GM19455 (cell line): ENCODE measurements around the gene GNB1L.
"Not testable (repeated sequence)": the region's sequence is repeated elsewhere in the genome, so short reads cannot be mapped to it uniquely, and the experiment has no call there.

Experiments used
- ATAC-seq: cut with Tn5 transposase; IDR thresholded peaks from one replicate; pipeline ENCODE4 v1.9.1; 2021; ENCODE audit not compliant: unreplicated experiment

GNB1L gene

DNA sequence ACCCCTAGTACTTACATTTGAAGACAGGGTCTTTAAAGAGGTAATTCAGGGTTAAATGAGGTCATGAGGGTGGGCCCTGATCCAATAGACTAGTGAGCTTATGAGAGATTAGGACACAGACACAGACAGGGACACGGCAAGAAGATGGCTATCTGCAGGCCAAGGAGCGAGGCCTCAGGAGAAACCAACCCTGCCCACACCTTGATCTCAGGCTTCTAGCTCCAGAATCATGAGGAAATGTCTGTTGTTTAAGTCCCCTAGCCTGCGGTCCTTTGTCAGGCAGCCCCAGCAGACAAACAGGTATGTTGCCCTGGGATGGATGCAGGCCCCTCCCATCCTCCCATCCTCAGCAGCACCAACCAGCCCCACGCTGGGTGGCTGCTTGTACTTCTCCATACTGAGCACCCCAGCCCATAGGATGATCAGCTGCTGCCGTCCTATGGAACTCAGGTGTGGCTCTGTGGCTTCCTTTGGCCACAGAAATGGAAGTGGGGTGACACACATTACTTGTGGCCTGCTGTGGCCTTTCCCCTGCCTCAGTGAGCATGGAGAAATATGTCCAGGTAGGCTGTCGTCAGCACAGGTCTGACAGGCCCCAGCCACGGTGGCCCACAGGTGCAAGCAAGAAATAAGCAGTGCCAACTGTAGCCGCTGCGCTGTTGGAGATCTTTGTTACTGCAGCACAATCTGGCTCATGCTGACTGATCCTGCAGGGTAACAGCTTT lies 7.9 kb downstream of the GNB1L start:
- no peak for ATAC-seq

DNA sequence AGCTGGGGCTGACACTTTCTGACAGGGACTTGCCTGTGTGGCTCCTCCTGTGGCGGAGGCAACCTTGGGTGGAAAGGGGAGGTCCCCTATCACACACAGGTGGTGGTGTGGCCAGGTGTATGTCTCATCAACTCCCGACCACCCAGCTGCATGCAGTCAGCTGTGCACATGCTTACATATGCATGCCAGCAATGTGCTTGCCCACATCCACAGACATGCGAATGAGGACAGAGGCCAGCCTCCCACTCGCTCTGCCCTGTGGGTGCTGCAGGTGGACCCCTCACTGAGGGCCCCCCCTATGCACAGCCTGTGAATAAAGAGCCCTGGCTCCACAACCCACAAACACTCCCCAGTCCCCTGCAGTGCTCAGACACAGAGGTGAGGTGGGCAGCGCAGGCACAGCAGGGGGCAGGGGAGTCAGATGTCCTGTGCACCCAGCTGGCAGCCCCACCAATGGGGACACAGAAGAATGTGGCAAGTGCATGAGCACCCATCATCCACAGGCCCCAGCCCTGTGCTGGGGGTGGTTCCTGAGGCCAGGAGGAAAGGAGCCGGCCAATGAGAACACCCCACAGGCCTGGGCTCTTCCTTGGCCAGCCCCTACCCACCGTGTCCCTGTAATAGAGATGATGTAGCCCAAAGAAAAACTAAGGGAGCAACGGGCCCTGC lies 9.5 kb downstream of the GNB1L start:
- no peak for ATAC-seq

DNA sequence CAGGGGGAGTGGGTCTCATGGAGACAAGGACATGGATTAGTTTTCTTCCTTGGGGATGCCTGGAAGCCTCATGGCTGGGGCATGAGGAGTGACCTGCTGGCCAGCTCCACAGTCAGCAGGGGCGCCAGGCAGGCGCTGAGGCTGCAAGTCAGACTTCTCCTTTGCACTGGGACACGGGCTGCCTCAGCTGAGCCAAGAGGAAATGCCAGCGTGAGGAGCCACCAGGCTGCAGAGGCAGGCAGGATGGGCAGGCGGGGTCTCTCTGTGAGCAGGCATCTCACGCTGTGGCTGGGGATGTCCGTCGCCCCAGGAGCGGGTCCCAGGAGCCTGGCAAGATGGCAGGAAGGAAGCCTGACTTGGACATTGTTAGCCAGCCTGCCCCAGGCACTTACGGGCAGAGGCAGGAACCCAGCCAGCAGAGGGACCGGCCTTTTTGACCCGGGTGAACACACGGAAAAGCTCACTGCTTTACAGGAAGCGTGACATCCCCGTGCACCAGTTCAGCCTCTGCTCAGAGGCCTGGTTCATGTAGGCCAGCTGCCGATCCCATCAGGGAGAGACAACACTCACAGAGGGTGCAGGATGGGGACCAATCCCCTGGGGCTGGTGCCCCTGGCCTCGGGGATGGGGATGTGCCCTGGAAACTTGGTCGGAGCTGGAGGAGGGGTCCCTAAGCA lies 10.2 kb downstream of the GNB1L start:
- no peak for ATAC-seq

DNA sequence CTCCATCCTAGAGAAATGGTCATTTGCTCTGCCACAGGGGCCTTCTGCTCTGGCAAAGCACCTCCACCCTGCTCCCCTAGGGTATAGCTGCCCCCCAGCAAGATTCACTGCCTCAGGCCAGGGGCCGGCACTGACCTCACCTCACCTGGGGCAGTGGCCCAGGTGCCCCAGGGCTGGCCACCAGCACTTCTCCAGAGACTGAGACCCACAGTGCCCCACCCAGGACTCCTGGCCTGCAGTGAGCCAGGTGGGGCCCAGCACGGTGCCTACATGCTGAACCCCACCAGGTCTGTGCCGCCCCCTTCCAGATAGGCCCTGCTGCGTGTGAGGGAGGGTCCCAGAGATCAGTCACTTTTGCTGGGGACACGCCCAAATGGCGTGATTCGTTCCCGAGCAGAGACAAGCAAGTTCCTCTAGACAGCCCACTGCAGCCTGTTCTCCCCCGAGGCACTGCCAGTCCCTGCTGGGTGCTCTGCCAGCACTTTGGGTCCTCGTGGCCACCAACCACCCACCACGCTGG lies 10.8 kb downstream of the GNB1L start:
- no peak for ATAC-seq

DNA sequence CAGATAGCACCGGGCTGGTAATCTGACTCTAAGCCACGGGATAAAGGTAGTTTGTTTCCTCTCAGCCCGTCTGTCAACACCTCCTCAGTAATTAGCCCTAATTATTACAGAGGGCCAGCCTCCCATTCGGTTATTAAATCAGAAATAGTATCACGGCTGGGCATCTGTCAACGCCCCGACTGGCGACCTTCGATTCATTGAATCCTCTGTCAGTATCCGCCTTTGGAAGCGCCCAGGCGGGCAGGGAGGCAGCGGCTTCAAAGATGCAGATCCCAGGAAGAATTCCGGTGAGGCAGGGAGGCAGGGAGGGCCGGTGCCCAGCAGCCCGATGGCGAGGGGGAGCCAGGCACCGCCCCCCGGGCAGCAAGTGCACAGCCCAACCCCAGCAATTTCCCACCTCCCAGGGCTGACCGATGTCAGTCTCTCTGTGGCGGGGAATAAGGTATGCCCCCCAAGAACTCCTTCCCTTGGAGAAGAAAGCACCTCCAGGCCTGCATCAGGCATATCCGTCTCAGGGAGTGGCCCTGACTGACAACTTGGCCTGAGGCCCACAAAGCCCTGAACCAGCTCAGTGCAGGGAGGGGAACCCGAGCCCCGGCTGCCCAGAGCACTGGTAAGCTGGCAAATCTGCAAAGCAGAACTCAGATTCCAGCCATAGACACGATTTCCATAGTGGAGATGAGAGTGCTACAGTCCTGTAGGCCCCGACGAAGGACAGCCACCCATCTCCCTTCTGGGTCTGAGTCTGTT lies 11.4 kb downstream of the GNB1L start:
- ATAC-seq = no peak

DNA sequence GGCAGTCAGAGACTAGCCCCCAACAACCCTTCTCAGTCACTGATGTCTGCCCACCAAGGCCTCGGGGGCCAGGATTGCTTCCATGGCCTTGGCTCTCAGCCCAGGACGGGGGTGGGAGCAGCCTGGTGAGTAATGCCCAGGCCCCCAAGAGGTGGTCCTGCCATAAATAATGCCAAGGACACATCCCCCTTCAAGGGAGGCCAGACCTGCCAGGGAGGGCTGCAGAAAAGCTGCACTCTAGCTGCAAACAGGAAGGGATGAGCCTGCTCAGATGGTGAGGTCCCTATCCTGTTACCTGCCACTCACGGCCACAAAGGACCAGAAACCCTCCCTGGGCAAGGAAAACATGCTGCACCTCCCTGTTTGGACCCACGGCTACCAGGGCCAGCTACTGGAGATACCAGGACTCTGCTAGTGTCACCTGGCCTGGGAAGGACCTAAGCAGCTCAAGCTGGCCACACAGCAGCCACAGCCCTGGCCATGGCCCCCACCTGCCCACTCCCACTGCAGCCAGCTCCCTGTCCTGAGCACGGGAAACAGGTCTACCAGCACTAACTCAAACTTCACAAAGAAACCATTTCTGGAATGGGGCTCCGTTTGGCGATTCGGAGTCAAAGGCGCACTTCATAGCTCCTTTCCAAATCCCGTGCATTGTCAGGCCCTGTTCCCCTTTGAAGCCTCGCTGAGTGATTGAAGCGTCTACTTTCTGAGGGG lies 12.1 kb downstream of the GNB1L start:
- no peak for ATAC-seq

DNA sequence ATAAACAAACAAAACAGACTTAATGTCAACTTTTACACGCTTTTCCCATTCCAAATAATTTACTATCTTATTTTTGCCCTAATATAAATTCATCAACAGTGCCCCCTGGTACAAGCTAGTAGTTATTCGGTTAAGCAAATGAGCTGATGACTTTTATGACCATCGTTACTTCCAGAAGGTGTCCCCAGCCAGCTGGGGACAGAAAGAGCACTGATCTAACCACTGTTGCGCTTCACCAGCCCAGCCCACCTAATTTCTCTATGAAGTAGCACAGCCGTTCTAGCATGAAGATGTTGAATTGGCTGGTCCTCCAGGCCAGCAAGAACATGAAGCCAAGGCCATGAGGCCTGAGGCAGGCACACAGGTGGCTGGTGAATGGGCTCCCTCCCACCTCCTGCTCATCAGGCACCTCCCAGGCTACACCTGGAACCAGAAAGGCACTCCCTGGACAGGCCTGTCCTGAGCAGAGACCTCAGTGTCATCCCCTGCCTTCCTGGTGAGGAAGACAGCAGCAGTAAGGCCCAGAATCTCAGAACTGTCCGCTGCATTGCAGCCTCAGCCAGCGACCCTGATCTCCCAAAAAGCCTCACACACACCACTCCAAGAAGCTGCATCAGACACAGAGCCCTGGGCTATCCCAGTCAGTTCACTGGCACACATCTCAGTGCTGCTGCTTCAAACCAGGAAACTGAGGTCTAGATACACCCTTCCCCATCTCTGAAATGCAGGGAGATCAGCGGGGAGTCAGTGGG lies 12.9 kb downstream of the GNB1L start:
- no peak for ATAC-seq

DNA sequence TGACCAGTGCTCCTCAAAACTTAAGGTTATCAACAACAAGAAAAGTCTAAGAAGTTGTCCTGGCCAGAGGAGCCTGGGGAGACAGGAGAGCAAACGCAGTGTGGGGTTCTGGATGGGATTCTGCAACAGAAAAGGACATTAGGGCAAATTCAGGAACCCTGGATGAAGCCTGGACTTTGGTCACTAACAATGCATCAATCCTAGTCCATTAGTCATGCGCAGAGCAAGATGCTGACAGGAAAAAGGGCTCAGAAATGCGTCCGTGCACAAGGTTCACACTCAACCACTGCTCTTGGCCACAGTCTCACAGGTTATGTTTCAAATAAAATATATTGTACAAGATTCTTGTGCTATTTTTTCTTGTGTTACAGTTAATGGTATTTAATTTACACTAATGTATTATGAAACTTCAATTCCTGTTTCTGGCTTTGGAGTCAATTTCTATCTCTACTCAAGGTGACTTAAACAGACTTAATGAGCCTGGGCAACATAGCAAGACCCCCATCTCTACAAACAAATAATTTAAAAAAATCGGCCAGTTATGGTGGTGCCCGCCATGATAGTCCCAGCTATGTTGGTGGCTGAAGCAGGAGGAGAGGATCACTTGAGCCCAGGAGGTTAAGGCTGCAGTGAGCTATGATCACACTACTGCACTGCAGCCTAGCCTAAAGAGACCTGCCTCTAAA lies 13.6 kb downstream of the GNB1L start:
- no peak for ATAC-seq

DNA sequence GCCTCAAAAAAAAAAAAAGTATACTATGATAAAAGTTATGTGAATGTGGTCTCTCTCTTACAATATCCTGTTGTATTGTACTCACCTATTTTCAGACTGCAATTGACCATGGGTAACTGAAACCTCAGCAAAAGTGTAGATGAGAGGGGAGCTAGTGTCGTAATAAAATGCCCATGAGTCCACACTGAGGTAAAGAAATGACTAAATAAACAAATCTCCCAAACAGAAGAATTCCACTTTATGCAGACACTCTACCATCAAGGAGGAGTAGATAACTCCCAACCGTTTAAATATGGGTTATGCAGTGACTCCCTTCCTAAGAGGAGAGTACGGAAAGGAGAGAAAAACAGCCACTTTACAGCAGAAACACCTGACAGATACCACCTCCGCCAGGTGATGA lies 14.6 kb downstream of the GNB1L start:
- ATAC-seq = no peak

DNA sequence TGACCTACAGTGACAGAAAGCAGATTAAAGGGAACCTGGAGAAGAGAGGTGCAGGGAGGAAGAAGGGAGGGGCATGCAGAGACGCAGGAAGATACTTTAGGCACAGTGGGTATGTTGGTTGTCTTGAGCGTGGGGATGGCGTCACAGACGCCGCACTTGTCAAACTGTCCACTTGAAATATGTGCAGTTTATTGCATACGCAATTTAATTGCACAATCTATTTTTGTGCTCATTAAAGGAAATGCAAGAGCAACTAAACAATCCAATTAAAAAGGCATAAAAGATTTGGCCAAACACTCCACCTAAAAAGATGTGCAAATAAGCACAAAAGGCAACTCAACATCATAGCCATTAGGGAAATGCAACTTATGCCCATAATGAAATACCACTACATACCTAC lies 16.8 kb downstream of the GNB1L start:
- ATAC-seq = no peak

DNA sequence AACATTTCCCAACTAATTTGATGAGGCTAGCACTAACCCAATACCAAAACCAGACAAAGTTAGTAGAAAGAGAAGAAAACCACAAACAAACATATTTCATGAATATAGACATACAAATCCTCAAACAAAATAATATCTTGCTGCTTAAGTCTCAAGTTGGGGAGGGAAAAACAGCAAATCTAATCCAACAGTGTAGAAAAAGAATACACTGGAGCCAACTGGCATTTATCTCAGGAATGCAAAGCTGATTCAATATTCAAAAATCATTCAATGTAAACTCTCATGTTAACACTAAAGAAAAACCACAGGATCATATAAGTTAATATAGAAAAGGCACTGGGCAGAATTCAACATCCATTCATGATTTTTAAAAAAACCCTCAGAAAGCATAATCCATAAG lies 18.2 kb downstream of the GNB1L start:
- ATAC-seq = no peak

DNA sequence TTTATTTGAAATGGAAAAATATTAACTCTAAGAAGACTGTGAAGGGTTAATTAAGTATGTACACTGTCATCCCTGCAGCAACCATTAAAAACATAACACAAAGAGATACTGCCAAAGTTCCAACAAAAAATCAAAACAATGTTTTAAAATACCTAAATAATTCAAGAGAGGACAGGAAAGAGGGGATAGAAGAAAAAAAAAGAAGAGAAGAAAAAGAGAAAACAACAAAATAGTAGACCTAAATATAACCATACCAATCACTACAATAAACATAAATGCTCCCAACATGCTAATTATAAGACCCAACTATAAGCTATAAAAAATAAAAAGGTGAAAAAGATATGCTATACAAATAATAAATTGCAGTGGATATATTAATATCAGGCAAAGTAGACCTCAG lies 20.1 kb downstream of the GNB1L start:
- no peak for ATAC-seq

DNA sequence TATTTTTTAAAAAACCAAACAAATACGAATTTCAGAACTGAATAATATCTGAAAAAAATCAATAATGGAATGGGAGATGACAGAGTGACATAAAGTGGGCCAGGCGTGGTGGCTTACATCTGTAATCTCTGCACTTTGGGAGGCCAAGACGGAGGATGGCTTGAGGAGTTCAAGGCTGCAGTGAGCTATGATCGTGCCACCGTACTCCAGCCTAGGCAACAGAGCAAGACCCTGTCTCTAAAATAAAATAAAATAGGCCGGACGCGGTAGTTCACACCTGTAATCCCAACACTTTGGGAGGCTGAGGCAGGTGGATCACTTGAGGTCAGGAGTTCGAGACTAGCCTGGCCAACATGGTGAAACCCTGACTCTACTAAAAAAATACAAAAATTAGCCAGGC lies 21.3 kb downstream of the GNB1L start:
- ATAC-seq = not testable (repeated sequence)

DNA sequence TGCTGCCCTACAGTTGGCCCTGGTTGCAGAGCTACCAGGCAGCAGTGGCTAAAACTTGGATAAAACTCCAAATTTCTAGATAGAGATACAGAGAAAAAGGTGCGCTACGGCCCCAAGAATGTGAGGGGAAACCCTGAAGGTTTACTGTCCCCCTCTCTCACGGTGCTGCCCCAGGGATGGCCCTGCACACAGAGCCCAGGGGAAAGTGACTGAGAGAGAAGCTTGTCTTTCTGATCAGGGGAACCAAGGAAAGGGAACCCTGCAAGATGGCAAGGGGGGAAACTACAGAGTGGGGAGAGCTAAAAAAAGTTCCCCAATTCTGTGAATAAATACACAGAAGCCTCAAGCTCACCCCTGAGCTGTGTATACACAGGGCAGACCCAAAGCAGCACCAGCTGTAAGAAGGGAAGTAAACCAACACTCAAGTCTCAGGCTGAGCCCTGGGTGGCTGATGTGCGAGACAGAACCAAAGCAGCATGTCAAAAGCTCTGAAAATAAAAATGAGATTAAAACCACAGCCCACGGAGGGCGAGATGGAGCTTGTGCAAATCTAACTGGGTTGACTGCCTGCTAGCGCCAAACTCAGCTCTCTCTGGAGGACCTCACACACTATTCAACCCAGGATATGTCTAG lies 22.1 kb downstream of the GNB1L start:
- ATAC-seq = no peak

DNA sequence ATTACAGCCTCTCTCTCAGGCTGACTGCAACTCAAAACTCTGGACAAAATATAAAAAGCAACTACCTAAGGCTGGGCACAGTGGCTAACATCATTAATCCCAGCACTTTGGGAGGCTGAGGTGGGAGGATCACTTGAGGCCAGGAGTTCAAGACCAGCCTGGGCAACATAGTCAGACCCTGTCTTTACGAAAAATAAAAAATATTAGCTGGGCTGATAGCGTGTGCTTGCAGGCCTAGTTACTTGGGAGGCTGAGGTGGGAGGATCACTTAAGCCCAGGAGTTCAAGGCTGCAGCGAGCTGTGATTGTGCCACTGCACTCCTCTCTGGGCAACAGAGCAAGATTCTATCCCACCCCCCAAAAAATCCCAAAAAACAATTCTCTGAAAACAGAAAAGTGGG lies 22.7 kb downstream of the GNB1L start:
- ATAC-seq = not testable (repeated sequence)

DNA sequence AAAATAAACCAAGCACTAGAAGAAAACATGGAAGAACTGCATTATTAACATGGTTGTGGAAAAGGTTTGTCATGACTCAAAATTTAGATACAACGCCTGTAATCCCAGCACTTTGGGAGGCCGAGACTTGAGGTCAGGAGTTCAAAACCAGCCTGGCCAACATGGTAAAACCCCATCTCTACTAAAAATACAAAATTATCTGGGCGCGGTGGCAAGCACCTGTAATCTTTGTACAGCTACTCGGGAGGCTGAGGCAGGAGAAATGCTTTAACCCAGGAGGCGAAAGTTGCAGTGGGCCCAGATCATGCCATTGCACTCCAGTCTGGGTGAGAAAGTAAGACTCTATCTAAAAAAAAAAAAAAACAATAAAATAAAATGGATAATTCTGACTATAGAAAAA lies 23.7 kb downstream of the GNB1L start:
- ATAC-seq = no peak

DNA sequence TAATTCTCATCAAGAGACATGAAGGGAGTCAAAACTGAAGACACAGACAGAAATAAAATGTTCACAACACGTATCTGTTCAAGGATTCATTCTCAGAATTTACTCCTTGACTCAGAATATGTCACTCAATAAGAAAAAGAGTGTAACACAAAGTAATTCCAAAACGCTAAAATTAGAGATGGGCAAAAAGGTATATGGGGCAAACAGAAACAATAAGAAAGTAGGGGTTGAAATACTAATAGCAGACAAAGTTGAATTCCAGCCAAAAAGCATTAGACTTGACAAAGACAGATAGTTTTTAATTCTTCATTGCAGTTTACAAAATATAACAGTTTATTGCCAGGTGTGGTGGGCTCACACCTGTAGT lies 26.7 kb downstream of the GNB1L start:
- no peak for ATAC-seq

DNA sequence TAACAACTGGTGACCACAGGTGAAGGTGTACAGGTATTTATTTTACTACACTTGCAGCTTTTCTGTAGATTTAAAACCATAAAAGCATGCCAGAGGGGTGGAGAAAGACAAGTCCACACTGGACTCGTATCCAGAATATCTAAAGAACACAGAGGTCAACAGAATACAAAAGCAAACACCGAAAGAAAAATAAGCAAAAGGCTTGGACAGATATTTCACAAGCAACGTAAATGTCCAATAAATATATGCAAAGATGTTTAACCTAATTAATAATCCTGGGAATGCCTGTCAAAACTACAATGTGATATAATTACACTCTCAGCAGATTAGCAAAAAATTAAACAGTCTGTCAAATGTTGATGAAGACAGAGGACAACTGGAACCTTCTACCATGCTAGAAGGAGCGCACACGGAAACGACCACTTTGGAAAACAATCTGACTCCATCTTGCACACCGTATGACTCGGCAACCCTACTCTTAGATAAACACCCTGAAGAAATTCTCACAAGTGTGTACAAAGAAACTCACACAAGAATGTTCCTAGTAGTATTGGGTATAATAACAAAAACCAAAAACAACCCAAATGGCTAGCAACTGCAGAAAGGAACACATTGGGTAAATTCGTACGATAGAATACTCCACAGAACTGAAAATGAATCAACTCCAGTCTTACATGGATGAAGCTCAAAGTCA lies 27.2 kb downstream of the GNB1L start:
- ATAC-seq = no peak

DNA sequence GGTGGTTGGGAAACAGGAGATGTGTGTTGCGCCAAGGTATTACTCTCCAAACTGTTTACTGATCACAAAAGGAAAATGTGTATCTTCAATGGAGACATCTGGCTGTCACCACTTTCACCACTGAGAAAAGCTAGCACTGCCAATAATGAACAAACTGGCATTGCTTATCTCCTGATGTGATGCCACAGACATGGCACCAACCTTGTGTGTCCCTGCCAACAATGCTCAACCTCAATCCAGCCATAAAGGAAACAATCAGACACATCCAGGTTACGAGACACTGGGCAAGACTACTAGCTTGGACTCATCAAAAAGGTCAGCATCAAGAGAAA lies 28.1 kb downstream of the GNB1L start:
- no peak for ATAC-seq
